NCI-H526 treated with DMSO at 0.1 percent for 48 hours (cell line): Measurements from ENCODE around the gene SLC40A1.
A peak's percentile ranks its signal among the peaks of the same experiment; 100 is the strongest.

ENCODE experiments used
- DNase-seq: peaks from one replicate; lab custom pipeline; 2025; lab: John Stamatoyannopoulos, UW

SLC40A1 gene

GRCh38 chr2:189540551-189540950 lies 40.0 kb downstream of the SLC40A1 start:
- DNase-seq = no peak

GRCh38 chr2:189538402-189538801 lies 42.2 kb downstream of the SLC40A1 start:
- DNase-seq = no peak

- no peak for DNase-seq
Observed at GRCh38 chr2:189536830-189537229, 43.8 kb downstream of the SLC40A1 start.

- no peak for DNase-seq
Observed at GRCh38 chr2:189534854-189535832, 45.4 kb downstream of the SLC40A1 start.

DNA sequence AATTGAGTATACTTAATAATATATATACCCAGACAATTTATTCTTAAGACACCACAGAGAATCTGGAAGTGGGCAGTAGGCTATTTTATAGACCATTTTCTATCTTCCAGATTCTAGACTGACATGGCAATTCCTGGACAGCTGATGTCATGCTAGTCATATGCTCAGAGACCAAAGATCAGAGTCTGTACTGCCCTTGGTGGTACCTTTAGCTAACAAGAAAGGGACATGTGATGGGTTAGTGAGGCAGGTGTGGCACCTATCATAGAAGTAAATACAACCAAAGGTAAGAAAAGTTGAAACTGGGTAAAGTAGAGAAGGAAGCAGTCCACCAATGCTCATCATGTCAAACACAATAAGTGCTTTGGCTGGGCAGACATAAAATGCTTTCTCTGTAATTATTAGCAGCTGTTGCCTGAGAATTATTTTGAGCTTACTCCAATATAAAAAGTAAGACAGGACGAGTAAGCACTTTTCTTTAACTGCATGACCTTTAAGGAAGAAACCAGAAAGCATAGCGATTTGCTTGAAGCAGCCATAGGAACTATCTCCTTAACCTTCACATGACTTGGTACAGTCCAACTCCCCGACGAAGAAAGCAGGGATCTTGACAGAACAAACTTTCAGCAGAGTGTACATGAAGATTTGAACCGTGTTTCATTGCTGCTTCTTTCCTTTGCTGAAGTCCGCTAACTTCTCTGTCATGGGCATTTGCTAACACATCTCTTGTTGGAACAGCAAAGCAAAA lies 47.1 kb downstream of the SLC40A1 start:
- DNase-seq = no peak

DNA sequence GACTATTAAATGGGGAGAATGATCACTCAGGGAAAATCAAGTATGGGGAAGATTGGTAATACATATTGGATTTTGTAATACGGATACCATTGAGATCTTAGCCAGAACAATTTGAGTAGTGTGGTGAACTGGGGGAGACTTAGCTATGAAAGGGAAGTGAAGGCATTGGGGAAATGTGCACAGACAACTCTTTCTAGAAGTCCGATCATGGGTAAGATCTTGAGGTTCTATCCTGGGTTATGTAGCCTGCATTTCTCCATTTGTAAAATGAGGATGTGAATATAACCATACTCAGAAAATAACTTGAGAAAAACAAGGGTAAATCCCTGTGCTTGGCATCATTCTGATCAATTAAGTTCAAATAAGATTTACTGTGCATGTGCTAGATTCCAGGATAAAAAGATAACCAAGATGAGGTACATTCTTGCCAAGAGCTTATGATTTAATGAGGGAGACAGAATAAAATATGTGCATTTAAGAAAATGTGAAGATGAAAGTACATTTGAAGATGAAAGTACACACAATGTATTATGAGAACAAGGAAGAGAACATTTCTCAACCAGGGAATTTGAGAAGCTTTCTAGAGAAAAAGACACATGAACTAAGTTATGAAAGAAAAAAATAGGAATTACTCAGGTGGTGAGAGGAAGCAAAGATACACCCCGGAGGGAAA lies 49.5 kb downstream of the SLC40A1 start:
- DNase-seq = no peak

DNA sequence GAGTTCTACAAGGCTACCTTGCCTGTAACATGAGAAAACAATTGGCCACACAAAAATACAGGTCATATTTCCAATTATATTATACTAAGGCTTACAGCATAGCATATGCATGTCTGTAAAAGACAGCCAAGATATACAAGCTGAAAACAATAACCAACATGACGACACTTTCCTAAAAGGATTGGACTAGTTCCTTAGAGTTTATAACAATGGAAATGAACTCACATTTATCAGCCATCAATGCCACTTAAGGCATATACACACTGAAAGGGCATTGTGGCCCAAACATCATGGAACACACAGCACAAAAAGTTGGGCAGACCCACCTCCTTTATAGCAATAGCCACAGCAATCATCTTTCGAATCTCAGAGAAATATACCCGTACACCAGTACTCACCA lies 52.0 kb downstream of the SLC40A1 start:
- no peak for DNase-seq

DNA sequence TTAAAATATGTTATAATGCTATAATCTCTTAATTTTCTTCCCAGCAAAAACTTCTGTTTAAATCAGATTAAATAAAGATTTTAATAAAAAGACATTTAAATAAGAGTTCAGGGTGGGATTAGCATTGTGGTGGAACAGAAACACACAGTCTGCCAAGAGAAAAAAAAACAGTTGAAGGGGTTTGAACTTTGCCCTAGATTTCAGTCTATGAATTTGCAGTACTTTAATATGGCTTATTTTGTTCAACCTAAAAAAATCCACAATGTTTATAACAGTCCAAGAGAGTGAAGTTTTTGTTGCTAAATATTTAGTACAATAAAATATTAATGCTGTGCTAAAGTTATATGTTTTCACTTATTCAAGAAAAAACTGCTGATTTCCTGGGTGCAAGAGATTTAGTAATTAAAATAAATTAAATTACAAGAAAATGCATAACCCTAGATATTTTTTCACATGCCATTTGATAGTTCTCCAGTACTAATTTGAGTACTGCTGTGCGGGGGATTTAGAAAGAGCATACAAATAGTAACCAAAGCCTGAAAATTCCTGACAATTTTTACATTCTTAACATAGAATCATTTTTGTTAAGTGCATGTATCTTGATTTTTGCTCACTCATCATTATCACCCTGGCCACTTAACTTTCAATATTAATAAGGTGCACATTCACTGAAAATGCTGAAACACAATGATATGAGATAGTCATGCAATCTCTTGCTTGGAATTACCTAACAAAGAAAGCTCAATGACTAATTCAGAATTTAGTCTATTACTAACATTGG lies 52.6 kb downstream of the SLC40A1 start:
- no peak for DNase-seq

DNA sequence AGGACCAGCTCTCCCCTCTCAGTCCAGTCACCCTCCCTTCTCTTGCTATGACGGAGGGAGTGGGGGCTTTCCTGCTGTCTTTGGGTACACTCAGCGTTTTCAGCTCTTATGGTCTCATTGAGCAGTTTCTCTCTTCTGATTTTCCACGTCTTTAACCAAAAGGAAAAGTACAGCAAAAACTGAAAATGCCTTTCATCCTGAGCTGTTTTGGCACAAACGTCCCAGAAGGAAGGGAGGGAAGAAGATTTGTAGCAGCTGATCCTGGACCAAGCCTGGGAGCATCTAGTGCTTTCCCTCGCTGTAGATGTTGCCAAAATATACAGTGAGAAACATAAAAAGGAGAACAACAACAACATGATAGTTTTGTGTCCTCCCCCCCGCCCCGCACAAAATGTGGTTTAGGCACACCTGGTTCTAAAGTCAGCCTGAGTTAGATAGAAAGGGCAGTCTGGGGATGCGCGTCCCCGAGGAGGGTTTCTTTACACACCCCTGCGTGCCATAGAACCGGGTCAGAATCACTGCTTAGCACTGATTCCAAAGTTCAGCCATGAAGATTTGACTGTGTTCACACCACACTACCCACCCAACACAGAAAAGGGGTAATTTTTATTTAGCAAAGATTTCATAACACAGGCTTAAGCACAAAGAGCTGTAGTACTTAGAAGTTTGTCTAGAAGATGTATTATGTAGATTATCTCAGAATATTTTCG lies 53.4 kb downstream of the SLC40A1 start:
- no peak for DNase-seq

- no peak for DNase-seq
Observed at GRCh38 chr2:189526241-189526640, 54.3 kb downstream of the SLC40A1 start.

DNA sequence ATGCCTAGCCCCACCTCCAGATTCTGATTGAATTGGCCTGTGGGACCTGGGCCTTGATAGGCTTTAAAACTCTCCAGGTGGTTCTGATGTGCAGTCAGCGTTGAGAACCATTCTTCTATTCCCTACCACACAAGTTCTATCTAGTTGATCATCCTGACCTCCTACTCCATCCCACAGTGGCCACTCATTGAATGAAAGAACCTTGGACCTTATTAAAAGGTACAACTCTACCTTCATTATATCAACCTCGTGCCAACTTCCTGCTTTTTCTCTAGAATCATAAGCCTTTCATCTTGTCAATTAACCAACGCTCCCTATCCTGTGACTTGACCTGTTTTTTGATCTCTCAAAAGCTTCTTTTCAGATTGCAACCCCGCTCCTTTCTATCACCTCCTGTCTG lies 55.8 kb downstream of the SLC40A1 start:
- no peak for DNase-seq

DNA sequence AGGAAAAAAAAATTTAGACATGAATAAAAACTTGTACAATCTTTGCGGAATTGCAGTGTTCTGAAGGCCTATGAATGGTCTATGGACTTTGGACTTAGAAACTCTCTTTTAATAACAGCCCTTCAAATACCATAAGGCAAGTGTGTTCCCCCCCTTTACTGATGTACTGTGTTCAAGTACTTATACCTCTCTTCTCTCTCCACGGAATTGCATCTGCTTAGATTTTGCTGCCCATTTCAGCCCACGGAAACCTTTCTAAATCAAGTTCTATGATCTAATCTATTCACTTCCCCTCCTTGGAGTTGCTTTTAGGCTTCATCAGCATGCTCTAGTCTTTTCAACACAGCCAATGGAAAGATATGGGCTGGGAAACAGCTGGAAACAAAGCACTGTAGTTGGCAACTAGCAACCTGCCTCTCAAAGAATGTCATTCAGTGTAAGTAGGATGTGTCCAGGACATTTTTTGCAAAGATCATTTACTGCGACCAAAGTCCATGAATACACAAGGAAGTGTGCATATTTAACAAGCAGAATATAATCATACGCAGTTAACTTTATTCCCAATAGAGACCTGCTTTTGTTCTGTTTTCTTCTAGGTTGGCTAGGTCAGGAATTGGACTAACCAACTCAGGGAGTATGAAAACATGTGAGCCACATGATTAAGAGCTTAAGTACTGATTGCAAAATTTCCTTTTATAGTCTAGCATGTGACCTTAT lies 58.0 kb downstream of the SLC40A1 start:
- peak; percentile 27 for DNase-seq

DNA sequence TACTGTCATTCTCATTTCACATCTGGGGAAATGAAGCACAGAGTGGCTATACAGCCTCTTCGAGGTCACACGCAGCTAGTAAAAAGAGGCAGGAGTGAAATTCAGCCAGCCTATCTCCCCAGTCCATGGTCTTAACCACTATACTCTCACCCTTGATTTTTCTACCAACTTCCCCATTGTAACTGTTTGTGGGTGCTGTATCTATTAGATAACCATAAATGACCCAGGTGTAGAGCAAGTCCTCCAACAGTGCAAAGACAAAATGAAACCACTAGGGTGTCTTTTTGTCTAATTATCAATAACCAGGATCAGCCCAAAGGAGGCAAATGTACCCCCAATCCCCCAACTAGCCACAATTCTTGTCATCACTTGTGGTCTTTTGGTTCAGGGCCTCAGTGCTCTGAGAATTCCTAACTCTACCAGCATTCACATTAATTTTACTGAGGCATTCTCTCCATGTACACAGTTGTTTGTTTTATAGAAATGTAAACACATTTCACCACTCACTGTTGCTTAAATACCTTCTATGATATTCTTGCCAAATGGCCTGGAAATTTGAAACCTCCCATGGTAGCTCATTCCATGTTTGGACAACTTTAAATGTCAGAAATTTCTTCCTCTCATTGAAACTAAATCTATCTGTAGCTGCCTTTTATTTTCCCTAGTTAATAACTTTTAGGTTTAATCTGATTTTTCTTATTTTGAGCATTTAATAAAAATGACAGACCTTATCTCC lies 58.7 kb downstream of the SLC40A1 start:
- no peak for DNase-seq

GRCh38 chr2:189519631-189520387 lies 60.8 kb downstream of the SLC40A1 start:
- DNase-seq = no peak

DNA sequence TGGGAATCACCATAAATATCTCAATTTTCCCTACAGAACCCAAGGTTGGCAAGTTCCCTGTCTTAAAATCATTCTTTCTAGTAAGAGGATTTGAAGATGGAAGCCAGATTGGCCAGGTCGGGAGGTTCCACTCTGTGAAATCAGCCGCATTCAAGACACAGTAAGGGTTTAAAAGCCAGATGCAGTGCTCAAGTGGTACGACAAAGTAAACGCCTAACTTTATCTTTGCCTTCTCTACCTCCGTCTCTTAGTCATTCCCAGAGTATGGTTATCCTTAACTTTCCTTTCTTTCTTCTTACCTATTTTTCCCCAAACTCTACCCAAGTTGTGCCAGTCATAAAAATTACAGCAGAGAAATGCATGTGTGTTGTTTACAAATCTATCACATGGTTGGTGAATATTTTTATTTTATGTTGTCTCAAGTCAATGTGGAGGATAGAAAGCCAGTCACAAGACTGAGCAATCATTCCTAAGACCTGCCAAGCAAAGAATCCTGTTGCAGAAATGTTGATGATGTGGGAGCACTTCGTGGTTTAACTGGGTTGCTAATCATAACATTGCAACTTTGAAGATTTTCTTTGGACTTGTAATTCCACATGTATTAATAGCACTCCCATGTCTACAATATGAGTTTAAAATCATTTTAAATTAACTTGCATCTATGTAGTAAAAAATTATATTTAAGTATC lies 62.6 kb downstream of the SLC40A1 start:
- DNase-seq = no peak

DNA sequence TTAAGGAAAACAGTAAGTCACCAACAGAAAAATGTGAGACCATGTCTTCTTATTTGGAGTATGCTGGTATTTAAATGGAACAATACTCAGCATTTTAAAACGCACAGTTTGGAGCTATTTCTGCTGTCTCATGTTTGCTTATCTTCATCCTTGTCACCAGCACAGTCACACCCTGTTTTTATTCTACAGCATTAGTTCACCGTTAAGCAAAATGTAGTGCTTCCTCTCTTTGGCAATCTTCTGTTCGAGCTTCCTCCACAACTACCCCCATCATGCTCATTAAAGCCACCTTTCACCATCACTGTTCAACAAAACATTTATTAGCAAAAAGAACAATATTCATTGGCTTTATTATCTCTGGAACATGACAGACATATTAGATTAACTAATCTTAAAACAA lies 64.0 kb downstream of the SLC40A1 start:
- DNase-seq = no peak

DNA sequence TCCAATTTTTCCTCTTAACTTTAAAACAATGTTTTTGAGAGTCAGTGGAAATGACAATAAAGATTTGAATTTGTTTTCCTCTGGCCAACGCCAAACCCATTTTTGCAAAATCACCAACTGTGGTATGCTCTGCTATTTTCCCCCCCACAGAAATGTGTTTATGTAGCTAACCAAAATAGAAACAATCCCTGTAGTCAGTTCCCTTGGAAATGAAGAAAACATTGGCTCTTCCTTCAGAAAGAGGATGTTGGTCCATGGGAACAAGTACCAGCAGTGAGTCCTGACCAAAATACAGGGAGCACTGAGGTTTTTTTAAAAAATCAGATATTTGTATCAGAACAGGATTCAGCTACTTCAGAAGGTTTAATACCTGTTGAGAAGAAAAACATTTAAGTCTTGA lies 65.3 kb downstream of the SLC40A1 start:
- DNase-seq = no peak

DNA sequence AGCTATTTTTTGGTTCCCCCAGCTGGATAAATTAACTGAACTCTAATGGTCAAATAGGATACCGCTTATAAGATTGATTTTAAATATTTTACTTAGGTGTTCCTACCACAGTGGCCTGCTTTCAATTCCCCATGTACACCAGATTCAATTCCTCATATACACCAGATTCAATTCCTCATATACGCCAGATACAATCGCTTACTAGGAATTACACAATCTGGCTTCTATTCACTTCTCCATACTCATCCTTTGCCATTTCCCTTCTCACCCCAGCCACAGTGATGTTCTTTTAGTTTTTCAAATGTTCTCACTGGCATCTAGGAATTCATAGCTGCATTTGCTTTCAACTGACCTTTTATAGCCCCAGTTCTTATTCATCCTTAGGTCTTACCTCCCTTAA lies 66.5 kb downstream of the SLC40A1 start:
- no peak for DNase-seq
